Measurements from ENCODE around the gene ATP9B.

- no peak for TF ChIP-seq CTCF (IDR thresholded peaks at IDR 0.05)
- TF ChIP-seq POLR2A (IDR thresholded peaks at IDR 0.05), result no peak
These were observed 203.7 kb downstream of the ATP9B start for GRCh38 chr18:79272916-79273315.

Data from right lobe of liver (tissue), 4 donors.